HG02943 (cell line): Measurements from ENCODE around the gene SEPTIN5.

Experiments
- ATAC-seq: cut with Tn5 transposase; IDR thresholded peaks from one replicate; pipeline ENCODE4 v1.9.1; 2021; ENCODE audit warnings: mild to moderate bottlenecking, low read depth, moderate library complexity; ENCODE audit not compliant: unreplicated experiment

SEPTIN5 gene

DNA sequence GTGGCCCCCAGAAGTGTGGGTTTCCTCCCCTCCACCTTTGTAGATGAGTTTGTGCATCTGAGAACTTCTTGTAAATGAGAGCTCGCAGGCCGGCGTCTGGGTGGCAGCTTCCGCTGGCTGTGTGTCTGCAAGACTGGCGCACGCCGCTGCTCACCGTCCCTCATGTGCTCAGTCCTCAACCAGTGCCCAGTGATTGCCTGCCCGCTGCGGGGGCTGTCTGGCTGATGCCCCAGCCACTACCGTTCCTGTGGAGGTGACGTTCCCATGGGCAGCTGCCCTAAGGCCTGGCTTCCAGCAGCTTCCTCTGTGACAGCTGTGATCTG, 55.1 kb downstream of the SEPTIN5 start:
- ATAC-seq = no peak

DNA sequence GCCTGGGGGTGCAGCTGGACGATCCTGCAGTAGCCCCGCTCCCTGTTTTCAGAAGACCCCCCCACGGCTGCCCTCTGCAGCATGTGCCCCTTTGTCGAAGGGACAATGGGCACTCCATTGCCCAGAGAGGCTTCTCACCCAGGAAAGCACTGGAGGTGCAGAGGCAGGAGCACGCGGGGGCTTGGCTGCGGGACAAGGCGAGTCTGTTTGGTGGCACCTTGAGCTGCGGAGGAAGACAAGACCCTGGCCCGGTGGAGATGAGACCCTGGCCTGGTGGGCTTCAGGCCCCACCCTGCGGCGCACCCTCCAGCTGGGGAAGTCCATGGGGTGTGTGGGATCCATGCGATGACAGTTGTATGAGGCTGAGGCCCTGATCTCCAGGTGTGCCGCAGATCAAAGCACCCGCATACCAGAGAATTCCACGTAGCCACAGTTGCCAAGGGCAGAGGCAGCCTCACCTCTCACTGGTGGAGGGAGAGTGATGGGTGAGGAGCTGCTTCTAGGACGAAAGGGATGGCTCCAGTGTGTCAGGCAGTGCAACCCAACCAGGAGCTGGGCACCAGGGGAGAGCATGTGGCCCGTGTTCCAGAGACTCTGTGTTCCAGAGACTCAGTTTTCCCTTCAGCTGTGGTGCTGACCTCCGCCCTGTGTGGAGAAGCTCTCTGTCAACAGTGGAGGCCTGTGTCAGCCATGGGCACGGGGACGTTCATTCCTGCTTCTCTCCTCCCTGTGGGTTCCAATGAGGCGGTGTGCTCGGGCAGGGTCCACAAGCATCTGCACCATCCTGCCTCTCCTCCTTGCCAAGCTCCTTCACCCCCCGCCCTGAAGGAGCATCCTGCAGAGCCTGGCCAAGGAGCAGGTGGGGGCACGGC, 56.3 kb downstream of the SEPTIN5 start:
- ATAC-seq = no peak

DNA sequence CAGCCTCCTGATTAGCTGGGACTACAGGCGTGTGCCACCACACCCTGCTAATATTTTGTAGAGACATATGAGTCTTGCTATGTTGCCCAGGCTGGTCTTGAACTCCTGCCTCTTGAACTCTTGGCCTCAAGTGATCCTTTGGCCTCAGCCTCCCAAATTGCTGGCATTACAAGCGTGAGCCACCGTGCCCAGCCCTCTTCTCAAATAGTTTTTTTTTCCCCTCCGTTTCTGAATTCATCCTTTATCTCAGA, 58.0 kb downstream of the SEPTIN5 start:
- ATAC-seq = no peak
